HG03108 (cell line): ENCODE measurements around the gene RPS16.

ENCODE experiments used
- ATAC-seq: cut with Tn5 transposase; IDR thresholded peaks from one replicate; pipeline ENCODE4 v1.9.1; 2021; ENCODE audit warnings: moderate library complexity; ENCODE audit not compliant: unreplicated experiment

The RPS16 gene

DNA sequence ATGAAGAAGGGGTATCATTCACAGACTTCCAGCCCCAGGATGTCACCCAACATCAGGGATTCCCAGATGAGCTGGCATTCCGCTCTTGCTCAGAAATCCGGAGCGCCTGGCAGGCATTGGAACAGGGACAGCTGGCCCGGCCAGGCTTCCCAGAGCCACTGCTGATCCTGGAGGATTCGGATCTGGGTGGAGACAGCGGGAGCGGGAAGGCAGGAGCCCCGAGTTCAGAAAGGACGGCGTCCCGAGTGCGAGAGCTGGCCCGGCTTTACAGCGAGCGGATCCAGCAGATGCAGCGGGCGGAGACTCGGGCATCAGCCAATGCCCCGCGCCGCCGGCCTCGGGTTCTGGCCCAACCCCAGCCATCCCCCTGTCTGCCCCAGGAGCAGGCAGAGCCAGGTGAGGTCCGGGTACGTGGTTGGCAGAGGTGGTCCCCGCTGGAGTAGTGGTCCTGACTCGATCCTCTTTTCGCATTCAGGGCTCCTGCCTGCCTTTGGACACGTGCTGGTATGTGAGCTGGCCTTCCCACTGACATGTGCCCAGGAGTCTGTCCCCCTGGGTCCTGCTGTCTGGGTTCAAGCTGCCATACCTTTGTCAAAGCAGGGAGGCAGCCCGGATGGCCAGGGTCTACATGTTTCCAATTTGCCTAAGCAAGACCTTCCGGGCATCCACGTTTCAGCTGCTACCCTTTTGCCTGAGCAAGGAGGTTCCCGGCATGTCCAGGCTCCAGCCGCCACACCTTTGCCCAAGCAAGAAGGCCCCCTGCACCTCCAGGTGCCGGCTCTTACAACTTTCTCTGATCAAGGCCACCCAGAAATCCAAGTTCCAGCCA is 12.3 kb downstream of the RPS16 start:
- no peak for ATAC-seq

DNA sequence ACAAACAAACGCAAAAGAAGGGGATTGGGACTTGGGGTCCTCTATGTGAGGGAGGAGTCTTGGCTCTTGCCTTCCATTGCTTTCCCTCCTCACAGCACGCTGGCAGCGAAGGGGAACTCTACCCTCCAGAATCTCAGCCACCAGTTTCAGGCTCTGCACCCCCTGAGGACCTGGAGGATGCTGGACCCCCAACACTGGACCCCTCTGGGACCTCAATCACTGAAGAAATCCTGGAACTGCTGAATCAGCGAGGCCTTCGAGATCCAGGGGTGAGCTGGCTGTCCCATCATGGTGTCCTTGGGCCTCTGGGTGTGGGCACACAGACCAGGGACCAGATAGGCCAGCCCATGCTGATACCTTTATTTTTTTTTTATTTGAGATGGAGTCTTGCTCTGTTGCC is 13.7 kb downstream of the RPS16 start:
- ATAC-seq, result no peak

DNA sequence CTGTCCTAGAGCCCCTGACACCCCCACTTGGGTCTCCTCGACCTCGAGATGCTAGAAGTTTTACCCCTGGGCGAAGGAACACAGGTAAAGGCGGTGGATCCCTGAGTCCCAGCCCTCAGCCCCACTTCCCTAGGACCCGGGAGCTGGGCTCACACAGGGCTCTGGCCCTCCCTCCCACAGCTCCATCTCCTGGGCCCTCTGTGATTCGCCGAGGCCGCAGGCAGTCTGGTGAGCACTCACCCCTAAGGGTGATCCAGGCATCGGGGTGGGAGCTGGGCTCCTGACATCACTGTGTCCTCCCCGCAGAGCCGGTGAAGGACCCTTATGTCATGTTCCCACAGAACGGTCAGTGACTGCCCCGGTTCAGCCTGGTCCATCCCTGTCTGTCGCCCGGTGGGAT is 15.0 kb downstream of the RPS16 start:
- ATAC-seq, result no peak

DNA sequence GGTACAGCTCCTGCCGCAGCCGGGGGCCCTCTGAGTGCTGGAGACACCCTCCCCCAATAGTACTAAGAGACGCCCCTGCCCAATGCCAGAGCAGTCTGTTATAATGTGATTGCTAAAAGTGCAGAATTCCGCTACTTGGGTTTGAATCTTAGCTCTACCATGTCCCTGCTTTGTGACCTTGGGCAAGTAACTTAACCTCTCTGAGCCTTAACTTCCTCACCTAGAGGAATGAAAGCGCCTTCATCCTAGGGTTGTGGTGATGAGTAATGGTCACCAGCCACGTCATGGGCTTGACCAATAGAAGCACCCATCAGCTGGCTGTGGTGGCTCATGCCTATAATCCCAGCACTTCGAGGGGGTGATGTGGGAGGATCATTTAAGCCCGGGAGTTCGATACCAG is 16.7 kb downstream of the RPS16 start:
- no peak for ATAC-seq

DNA sequence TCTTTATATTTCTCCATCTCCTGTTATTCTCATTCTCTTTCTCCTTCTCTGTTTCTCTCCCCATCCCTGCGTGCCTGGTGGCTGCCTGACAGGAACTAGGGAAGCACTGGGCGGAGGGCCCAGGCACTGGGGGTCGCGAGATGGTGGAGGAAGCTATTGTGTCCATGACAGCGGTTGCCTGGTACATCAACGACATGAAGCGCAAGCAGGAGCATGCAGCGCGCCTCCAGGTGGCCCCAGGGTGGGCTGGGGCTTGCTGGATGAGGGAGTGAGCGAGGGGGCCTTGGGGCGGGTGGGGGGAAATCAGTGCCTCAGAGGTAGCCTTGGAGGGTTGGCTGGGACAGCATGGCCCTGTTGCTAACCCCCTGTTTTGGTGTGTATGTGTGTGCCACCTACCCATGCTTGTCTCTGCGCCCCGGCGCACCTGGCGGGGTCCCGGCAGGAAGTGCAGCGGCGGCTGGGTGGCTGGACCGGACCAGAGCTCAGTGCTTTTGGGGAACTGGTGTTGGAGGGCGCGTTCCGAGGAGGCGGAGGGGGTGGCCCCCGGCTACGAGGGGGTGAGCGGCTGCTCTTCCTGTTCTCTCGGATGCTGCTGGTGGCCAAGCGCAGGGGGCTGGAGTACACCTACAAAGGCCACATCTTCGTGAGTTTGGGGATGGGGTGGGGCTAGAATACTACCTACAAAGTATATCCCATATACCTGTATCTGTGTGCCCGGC is 18.1 kb downstream of the RPS16 start:
- ATAC-seq, result no peak

DNA sequence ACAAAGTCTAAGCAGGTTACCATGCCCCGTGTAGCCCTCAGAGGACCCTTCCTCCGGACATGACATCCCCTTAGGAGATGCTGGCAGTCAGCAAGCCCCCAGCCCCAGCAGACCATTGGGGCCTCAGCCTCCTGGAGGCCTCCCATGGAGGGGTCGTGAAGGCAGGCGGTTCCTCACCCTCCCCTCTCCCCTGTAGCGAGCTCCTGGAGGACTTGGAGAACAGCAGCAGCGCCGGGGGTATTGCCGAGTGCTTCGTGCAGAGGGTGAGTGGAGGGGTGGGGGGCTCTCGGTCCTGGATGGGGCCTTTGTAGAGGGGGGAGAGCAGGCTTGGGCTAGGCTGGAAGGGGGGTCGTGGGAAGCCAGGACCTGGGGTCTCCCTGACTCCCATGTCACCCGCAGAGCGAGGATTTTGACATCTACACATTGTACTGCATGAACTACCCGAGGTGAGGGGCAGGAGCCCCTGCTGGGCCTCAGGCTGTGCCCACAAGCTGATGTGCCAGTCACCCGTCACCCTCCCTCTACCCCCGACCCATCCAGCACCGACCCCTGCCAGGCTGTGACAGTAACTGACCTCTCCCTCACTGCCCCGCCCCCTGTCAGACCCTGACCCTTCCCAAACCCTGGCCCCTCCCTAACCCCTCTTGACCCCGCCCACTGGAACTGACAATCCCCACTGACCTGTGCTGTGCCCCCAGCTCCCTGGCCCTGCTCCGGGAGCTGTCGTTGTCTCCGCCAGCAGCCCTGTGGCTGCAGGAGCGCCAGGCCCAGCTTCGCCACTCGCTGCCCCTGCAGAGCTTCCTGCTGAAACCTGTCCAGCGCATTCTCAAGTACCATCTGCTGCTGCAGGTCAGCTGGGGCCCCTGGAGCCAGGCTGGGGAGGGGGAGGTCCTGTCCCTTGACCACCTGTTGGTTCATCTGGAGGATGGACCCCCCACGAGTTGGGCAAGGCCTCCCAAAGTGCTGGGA is 19.3 kb downstream of the RPS16 start:
- no peak for ATAC-seq

DNA sequence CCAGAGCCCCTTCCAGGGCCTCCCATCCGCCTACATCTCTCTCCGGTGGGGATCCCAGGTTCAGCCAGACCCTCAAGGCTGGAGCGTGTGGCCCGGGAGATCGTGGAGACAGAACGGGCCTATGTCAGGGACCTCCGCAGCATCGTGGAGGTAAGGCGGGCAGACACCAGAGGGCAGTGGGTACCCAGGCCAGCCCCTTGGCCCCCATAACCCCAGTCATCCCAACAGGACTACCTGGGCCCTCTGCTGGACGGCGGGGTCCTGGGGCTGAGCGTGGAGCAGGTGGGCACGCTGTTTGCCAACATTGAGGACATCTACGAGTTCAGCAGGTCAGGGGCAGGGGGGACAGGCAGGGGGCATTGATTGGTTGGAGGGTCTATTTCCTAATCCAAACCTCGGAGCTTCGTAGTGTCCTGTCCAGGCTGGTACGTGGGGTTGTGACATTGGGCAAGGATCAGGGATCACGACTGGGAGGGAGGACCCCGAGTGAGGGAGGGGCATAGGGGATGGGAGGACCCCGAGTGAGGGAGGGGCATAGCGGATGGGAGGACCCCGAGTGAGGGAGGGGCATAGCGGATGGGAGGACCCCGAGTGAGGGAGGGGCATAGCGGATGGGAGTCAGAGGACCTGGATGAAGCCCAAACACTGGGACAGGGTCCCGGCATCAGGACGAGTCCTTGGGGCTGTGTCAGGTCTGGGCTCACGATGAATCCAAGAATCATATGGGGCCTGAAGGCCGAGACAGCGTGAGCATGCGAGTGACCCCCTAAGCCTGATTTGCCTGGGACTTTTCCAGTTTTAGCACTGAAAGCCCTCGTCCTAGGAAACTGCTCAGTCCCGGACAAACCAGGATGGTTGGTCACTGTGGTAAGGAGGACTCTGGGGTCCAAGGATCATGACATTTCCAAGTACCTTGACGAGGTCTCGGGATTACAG is 20.4 kb downstream of the RPS16 start:
- ATAC-seq, result no peak

DNA sequence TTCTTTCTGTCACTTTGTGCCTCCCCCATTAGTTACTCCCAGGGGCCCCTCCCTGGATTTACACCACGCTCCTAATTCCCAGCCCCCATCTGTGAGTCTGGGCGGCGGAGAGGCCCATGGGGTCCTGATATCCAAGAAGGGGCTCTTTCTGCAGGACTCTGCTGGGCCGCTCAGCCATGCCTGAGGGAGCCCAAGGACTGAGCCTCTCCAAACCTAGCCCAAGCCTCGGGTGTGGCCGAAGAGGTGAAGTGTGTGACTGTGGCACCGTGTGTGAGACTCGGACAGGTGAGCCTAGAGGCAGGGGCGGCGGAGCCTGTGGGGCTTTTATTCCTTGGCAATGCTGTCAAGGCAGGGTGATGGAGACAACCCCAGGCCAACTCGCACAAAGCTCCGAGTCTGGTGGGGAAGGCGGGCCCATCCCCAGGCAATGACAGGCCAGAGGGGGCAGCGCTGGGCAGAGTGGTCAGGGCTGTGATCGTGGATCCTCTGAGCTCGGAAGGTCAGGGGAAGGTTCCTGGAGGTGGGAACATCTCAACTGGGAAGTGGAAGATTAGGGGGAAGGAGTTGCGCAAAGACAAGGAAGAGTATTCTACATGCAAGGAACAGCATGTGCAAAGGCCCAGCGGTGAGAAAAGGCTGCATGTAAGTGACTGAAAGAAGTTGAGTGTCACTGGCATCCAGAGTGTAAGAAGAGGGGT is 21.7 kb downstream of the RPS16 start:
- no peak for ATAC-seq

DNA sequence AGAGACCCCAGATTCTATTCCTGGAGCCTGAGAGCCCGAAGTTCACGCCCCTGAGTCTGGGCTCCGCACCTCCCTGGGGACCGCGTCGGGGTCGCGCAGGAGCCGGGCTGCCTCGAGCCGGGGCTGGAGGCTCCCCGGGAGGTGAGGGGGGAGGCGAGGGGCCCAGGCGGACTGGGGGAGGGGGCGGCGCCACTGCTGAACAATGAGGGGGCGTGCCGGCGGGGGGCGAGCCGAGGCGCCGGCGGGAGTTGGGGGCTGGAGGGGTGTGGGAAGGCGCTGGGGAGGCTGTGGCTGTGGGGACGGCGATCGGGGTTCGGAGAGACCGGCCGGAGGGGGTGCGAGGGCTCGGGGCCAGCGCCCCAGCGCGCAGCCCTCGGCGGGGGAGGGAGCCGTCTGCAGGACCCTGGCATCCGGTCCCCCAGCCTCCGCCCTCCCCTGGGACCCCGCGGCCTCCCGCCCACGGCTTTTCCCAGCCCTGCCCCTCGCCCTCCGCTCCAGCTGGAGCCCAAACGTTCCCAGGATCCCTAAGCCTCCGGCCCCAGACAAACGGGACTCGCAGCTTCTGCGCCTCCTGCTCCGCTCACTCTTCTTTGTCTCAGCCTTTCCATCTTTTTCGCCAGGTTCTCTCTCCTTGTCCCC is 22.4 kb downstream of the RPS16 start:
- no peak for ATAC-seq

DNA sequence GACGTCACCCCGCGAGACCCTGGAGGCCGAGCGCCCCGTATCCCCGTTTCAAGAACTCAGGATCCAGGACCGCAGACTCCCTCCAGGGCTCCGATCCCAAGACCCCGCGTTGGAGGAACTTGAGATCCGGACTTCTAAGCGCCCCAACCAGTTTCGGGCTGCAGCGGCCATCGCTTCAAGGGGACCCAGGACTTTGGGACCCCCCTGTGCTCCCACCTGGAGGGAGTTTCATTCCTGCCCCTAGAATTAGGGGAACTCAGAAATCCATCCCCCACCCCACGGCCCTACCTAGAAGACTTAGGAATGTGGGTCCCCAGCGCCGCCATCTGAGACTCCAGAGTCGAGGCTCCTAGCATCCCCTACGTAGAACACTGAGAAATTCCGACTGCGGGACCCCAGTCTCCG is 22.9 kb downstream of the RPS16 start:
- no peak for ATAC-seq

DNA sequence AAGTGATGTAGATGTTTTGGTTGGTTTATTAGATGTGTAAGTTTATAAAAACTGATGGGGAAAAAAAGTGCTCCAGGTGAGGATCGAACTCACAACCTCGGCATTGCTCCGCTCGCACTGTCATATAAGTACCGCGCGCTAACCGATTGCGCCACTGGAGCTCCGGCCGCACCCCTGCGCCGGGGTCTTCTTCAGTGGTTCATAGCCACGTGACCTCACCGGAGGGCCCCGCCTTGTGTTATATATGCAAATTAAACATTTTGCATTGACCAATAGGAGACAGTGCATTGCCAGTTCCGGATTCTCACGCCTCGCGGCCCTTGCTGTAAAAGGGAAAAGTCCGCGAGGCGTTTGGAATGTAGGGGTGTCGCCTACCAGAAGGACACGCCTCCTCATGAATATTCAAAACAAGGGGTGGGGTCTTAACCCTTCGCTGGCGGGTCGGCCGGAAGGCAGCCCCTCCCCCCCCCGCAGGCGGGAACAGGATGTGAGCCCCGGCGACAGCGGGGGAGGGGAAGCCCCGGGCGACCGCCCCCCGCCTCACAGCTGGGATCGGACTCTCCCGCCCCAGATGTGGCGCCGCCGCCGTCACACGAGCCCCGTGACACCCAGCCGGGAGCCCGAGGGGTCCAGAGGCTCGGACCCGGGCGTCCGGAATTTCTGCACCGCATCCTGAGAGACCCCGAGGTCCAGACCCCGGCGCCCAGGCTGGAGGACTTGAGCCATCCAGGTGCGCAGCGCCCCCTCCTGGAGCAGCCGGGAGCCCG is 23.5 kb downstream of the RPS16 start, which contains the start of gene PLEKHG2:
TSS of gene PLEKHG2 (plus strand) at position 570 of the 767 bp plus-strand sequence. CDS start 1,418 bp downstream, outside the sequence.
- peak; percentile 48 for ATAC-seq

DNA sequence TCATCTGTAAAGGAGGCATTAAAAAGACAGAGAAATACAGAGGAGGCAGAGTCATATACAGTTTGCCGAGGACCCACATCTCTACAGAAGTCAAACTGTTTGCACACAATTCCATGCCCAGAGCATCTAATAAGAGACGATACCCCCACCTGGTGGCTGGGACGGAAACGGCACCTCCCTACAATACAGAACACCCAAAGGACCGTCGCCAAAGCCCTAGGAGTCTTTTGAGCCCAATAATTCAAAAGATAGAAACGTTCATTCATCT is 24.0 kb downstream of the RPS16 start:
- ATAC-seq, result peak; percentile 16

DNA sequence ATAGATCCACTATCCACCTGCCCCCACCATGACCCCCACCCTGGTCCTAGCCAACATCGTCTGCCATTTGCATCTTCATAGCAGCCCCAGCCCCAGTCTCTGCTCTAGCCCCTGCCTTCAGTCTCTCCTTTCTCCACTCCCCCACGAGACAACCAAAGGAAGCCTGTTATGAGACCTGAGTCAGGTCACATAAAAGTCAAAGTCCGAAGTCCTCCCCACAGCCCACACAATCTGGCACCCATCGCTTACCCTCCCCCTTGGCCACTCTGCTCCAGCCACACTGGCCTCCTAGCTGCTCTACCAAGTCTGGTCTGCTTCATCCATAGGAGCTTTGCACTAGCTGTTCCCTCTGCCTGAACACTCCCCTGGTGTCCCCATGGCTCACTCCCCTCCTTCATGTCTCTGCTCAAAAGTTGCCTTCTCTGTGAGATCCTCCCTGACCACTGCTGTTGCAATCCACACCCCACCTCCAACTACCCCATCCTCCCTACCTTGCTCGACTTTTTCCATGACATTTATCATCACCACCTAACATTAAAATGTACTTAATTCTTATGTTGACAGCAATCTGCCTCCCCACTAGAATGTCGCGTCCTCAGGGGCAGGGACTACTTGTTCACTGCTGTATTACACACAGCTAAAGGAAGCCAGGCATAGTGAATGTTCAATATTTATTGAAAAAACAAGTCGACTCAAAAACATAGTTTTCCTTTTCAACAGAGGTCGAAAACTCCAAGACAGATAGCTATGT is 24.5 kb downstream of the RPS16 start:
- ATAC-seq, result no peak

DNA sequence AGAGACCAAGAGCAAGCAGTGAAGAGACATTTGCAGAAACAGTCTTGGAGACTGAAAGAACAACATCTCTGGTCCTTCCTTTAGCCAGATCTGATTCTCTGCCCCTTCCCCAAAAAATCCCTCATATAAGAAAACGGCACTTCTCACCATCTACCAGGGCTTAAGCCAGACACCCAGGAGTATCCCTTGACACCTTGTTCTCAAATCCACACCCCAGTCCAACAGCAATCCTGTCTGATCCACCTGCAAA is 25.0 kb downstream of the RPS16 start:
- no peak for ATAC-seq

DNA sequence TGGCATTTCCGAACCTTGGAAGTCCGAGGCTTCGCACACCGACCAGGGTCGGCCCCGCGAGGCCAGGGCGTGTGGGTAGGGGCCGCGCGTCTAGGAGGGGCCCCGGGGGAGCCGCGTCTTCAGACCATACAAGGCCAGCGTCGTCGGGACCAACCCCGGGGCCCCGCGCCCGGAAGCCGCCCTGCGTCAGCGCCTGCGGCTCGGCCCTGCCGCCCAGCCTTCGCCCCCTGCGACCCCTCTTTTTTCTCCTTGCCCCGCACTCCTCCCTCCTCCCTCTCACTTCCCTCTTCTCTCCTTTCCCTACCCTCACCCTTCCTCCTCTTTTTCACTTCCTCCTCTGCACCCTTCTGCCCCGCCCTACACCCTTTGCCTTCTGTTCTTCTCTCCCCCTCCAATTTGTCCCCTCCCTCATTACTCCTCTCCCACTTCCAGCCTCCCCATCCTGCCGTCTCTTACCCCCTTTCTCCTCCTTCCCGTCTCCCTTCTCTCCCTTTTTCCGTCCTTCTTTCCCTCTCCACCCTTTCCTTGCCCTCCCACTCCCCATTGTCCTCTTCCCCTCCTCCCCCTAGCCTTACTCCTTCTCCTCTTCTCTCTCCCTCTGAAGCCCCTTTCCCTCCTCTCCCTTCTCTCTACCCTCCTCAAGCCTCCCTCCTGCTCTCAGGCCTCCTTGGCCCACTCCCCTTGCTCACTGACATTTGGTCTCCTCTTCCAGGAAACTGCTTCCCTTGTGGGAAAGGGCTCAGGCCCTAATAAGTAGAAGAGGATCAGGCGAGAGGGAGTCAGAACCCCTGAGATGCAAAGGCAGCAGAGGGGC is 25.5 kb downstream of the RPS16 start:
- ATAC-seq, result peak; percentile 15

DNA sequence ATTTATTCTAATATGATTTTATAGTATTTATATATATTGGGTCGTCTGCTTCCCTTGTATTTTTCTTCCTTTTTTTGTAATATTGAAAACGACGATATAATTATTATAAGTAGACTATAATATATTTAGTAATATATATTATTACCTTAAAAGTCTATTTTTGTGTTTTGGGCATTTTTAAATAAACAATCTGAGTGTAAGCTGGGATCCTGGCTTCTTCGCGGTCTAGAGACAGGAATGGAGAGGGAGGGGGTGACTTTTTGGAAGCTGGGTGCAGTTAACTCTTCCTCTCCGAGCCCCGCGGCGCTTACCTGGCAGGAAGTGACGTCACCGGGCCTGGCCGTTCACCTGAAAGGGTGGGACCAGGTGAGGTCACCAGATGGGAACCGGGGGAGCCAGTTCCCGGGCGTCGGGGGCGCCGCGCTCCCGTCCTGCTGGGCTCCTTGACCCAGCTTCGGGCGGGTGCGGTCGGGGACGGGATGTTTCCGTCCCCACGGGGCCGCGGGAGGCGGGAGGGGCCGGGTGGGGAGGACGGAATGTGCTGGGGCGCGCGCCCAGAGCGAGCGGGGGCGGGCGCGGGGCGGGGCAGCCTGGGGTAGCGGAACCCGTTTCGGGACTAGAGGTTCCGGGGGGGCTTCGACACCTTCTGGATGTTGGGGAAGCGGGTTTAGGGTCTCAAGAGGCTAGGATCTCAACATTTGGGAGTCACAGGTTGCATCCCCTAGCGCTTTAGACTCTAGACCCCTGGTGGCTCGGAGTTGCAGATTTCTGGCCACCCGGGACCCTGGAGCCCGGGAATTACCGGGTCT is 26.3 kb downstream of the RPS16 start:
- no peak for ATAC-seq
